Naive B cell (primary cell): ENCODE measurements around the gene RAP1GAP. TPM values are rescaled to one million over a fixed set of nuclear protein-coding genes. Genes with fewer than 3 reads are reported as not detected.

Experiments used
- ATAC-seq, 2 donors: fragments of 150-1000 bp; cut with Tn5 transposase; 2 replicates each; pipeline ENCODE4 v1.10.0; 2021; ENCODE audit warnings: low read depth in 2 of 2, mild to moderate bottlenecking in 2 of 2, moderate library complexity in 2 of 2
- DNase-seq: peaks from one replicate; pipeline ENCODE4 v3.0.0; 2022
- H3K27ac Mint-ChIP-seq, 6 donors: one replicate each; pipeline ENCODE4 v1.8.0; 2020 to 2022; ENCODE audit warnings: mild to moderate bottlenecking in 6 of 6, mixed read lengths in 6 of 6, moderate library complexity in 5 of 6, inconsistent platforms in 2 of 6
- H3K27me3 Mint-ChIP-seq, 3 donors: one replicate each; pipeline ENCODE4 v1.8.0; 2021 to 2022; ENCODE audit warnings: mixed read lengths in 3 of 3, mild to moderate bottlenecking in 1 of 3
- H3K36me3 Mint-ChIP-seq, 2 donors: one replicate each; pipeline ENCODE4 v1.8.0; 2020 to 2022; ENCODE audit warnings: mixed read lengths in 2 of 2, inconsistent platforms in 1 of 2, mild to moderate bottlenecking in 1 of 2
- H3K4me1 Mint-ChIP-seq, 3 donors: one replicate each; pipeline ENCODE4 v1.8.0; 2020 to 2022; ENCODE audit warnings: mixed read lengths in 3 of 3, inconsistent platforms in 1 of 3, mild to moderate bottlenecking in 1 of 3, moderate library complexity in 1 of 3
- H3K4me3 Mint-ChIP-seq, 8 donors: one replicate each; pipeline ENCODE4 v1.8.0; 2020 to 2022; ENCODE audit warnings: mild to moderate bottlenecking in 8 of 8, mixed read lengths in 8 of 8, moderate library complexity in 8 of 8, inconsistent platforms in 2 of 8
- H3K9me3 Mint-ChIP-seq, 7 donors: one replicate each; pipeline ENCODE4 v1.8.0; 2020 to 2022; ENCODE audit warnings: mixed read lengths in 7 of 7, mild to moderate bottlenecking in 5 of 7, inconsistent platforms in 2 of 7, moderate library complexity in 1 of 7
- polyA plus RNA-seq, 6 donors: library from polyadenylated mRNA; unstranded; fragments of 300-500 nt; fragmentation: Illumina TruSeq; gene quantifications; one replicate each; pipeline ENCODE4 v1.2.3, GENCODE V29; 2021; ENCODE audit warnings: low read depth in 6 of 6

RAP1GAP gene
- polyA plus RNA-seq, 6 donors from 2014 or later: not detected

DNA sequence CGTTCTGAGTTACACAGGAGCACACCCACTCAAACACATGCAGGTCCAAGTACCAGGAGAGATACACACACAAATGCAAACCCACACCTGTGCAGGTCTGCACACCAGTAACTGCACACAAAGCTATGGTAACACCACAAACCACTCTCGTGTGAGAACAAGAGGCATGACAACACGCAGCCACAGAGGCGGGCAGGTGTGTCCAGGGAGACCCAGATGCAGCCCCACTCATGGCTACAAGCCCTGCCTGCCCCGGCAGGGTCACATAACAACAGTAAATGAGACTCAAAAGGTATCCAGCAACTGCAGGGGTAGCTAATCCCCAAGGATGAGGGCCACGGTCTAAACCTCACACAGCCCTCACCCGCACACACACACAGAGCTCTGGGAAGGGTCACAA lies 48.1 kb downstream of the RAP1GAP start:
- Mint-ChIP-seq H3K4me1 (peaks cover 4 to 10% (median 6%) of the 10 kb centered on the region in 3 donors), H3K36me3 (no peaks in the 10 kb centered on the region), H3K27me3 (peaks cover 42 to 67% (median 54%) of the 10 kb centered on the region in 3 donors), H3K4me3 (peak overlapping the region in 5 of 8 donors; percentile 31 to 83 (median 68)), H3K27ac (no peak overlapping the region), H3K9me3 (no peaks in the 10 kb centered on the region)
- DNase-seq (no peak), ATAC-seq (no peak)

DNA sequence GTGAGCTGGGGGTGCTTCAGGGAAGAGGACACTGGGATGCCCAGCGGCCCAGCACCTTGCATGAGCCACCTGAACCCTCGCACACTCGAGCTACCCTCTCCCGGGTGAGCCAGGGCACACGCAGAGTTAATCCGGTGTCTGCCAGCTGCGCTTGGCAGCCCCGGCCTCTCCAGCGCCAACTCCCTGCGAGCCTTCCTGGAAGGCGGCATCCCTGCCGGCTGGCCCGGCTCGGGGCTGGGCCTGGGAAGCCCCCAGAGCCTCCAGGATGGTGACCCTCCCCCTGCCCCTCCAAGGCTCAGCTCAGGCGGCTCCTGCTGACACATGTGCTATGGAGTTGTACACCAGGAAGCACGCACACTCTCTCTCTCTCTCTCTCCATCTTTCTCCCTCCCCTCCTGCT lies 48.7 kb downstream of the RAP1GAP start:
- H3K9me3 Mint-ChIP-seq: no peaks in the 10 kb centered on the region
- H3K27ac Mint-ChIP-seq: no peak overlapping the region
- peaks cover 4 to 10% (median 6%) of the 10 kb centered on the region in 3 donors for H3K4me1 Mint-ChIP-seq
- ATAC-seq: no peak
- no peak for DNase-seq
- H3K4me3 Mint-ChIP-seq: no peak overlapping the region
- peaks cover 41 to 67% (median 49%) of the 10 kb centered on the region in 3 donors for H3K27me3 Mint-ChIP-seq
- H3K36me3 Mint-ChIP-seq: no peaks in the 10 kb centered on the region

DNA sequence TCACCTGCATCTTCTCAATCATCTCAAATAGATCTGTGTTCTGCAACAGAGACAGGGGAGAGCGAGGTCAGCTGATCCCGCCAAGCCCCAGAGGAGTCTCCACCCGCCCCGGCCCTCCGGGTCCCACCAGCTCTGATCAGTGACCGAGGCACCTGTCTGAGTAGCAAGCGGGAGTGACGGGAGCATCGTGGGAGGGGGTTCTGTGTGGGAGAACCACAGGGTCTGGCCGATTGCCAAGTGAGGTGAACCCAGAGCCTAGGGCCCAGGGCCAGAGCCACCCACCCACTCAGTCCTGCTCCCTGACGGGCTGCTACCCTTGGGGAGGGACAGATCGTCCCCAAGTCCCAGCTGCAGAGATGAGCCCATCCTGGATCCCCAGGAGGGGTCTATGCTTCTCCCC lies 49.1 kb downstream of the RAP1GAP start:
- peaks cover 4 to 10% (median 6%) of the 10 kb centered on the region in 3 donors for H3K4me1 Mint-ChIP-seq
- no peak overlapping the region for H3K27ac Mint-ChIP-seq
- H3K36me3 Mint-ChIP-seq: no peaks in the 10 kb centered on the region
- H3K4me3 Mint-ChIP-seq: no peak overlapping the region
- peaks cover 37 to 62% (median 49%) of the 10 kb centered on the region in 3 donors for H3K27me3 Mint-ChIP-seq
- ATAC-seq: no peak
- no peaks in the 10 kb centered on the region for H3K9me3 Mint-ChIP-seq
- DNase-seq: no peak

DNA sequence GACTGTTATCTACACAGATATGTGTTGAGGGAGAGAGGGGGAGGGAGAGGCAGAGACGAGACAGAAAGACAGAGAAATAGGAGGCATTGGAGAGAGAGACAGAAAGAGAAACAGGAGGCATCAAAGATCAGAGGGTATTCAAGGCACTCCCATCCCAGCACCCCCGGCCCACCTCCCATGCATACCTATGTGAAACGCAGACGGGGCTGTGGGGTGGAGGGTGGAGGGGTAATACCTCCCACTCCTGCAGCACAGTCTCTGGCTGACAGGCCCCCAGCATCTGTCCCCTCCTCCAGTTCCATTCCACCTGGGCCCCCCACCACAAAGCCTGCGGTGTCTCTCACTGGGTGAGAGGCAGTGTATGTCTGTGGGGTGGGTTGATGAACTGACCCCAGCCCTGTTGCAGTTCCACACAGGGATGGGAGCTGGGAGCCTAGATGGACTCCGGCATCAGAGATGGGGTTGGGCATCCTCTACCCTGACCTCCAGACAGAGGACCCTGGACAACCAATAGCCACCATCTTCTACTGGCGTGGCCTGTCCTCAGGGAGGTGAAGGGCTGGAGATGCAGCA lies 49.7 kb downstream of the RAP1GAP start:
- DNase-seq: no peak
- Mint-ChIP-seq H3K4me1 (peaks cover 4 to 10% (median 6%) of the 10 kb centered on the region in 3 donors), H3K27me3 (peaks cover 37 to 57% (median 49%) of the 10 kb centered on the region in 3 donors), H3K36me3 (no peaks in the 10 kb centered on the region), H3K4me3 (no peak overlapping the region), H3K9me3 (no peaks in the 10 kb centered on the region), H3K27ac (no peak overlapping the region)
- no peak for ATAC-seq

DNA sequence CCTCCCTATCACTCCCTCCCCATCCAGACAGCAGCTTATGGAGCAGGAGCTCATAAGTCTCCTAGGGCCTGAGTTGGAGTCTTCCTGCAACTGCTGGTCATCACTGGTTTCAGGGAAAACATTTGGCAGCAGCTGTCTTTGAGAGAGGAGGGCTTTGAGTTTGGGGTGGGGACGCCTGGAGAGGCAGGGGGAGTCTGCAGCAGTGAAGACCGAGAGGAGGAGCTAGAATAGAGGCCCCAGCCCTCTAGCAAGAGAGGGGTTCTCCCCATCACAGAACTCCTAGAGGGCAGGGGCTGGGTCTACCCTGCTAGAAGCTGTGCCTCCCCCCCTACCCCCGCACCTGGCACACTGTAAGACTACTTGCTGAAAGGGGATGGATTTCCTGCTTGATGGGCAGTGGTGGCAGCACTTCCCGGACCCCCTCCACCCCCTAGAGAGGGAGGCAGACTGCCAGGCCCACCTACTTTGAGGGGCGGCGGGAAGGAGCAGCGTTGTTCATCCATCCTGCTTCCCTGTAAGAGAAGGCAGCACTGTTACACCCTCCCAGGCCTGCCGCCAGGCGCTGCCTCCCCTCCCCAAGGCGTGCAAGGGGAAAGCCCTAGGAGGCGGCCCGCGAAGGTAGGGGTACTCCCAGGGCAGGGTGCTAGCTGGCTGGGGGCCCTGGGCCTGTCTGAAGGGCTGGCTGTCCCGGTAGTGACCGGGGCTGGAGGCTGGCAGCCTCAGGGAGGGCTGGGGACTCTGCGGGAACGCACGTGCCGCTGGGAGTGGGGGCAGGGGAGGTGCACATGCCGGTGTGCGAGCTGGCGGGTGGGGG lies 50.4 kb downstream of the RAP1GAP start:
- no peak overlapping the region for H3K4me3 Mint-ChIP-seq
- H3K36me3 Mint-ChIP-seq: no peaks in the 10 kb centered on the region
- DNase-seq: no peak
- peaks cover 33 to 50% (median 46%) of the 10 kb centered on the region in 3 donors for H3K27me3 Mint-ChIP-seq
- no peak for ATAC-seq
- H3K4me1 Mint-ChIP-seq: peaks cover 4 to 10% (median 6%) of the 10 kb centered on the region in 3 donors
- H3K9me3 Mint-ChIP-seq: no peaks in the 10 kb centered on the region
- H3K27ac Mint-ChIP-seq: no peak overlapping the region

DNA sequence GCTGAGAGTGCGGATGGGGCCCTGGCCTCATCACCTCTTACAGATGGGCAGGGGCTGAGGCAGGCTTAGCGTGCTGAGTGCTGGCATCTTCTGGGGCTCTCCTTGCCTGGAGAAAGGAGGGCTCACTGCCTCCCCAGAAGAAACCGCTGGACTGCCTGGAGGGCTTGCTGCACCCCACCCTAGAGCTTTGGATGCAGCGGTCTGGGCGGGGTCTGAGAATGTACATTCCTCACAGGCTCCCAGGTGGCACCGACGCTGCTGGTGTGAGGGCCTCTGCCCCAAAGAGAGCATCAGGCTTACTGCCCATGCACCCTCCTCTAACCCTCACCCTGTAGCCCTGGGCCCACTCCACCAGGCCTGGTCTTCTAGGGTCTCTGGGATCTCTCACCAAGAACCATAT lies 51.1 kb downstream of the RAP1GAP start:
- Mint-ChIP-seq H3K9me3 (no peaks in the 10 kb centered on the region), H3K4me3 (no peak overlapping the region), H3K4me1 (peaks cover 4 to 10% (median 6%) of the 10 kb centered on the region in 3 donors), H3K36me3 (no peaks in the 10 kb centered on the region), H3K27ac (peak overlapping the region in 1 of 6 donors; percentile 26), H3K27me3 (peaks cover 29 to 43% (median 43%) of the 10 kb centered on the region in 3 donors)
- DNase-seq: no peak
- no peak for ATAC-seq

DNA sequence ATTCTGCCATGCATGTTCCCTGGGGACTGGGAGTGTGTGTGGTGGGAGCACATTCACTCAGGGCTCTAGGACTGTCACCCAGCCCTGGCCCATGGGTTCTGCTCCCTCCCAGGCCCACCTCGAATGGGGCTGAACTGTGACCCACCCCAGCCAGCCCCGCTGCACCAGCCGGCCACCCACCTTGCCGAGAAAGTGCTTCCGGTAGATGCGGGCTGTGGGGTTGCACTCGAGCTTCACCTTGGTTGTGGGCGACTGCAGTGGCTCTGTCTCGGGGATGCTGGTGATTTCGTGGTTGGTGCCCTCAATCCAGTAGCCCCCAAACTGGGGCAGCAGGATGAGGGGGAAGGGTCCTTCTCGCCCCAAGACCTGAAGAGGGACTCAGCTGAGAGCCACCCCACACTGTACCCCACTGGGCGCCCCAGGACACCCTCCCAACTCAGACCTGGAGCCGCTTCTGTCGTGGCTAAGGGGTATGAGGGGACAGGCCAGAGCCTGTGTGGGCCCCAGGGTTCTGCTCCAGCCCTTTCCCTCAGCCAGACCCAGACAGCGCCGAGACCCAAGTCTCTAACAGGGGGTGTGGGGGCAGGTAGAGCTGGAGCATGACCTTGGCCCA lies 51.9 kb downstream of the RAP1GAP start:
- H3K4me3 Mint-ChIP-seq: no peak overlapping the region
- peaks cover 23 to 40% (median 36%) of the 10 kb centered on the region in 3 donors for H3K27me3 Mint-ChIP-seq
- no peak overlapping the region for H3K27ac Mint-ChIP-seq
- DNase-seq: no peak
- no peaks in the 10 kb centered on the region for H3K36me3 Mint-ChIP-seq
- H3K4me1 Mint-ChIP-seq: peaks cover 0 to 6% (median 3%) of the 10 kb centered on the region in 3 donors
- ATAC-seq: no peak
- no peaks in the 10 kb centered on the region for H3K9me3 Mint-ChIP-seq

DNA sequence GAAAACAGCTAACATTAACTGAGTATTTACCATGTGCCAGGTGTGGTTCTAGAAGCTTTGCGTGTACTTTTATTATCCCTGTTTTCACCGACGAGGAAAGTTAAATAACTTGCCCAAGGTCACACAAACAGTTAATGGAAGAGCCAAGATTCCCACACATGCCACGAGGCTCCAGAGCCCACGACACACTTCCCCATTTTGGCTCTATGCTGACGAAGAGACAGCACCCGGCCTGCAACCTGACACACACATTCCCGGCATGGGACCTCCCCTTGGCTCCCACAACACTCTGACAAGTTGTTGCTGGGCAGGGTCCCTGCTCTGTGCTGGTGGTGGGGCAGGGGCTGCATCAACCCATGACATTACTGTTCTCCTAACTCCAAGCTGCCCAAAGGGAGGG lies 52.8 kb downstream of the RAP1GAP start:
- Mint-ChIP-seq H3K36me3 (no peaks in the 10 kb centered on the region), H3K4me1 (peaks cover 0 to 3% (median 1%) of the 10 kb centered on the region in 3 donors), H3K9me3 (no peaks in the 10 kb centered on the region), H3K27me3 (peaks cover 19 to 36% (median 31%) of the 10 kb centered on the region in 3 donors), H3K27ac (no peak overlapping the region), H3K4me3 (no peak overlapping the region)
- ATAC-seq (no peak), DNase-seq (no peak)

DNA sequence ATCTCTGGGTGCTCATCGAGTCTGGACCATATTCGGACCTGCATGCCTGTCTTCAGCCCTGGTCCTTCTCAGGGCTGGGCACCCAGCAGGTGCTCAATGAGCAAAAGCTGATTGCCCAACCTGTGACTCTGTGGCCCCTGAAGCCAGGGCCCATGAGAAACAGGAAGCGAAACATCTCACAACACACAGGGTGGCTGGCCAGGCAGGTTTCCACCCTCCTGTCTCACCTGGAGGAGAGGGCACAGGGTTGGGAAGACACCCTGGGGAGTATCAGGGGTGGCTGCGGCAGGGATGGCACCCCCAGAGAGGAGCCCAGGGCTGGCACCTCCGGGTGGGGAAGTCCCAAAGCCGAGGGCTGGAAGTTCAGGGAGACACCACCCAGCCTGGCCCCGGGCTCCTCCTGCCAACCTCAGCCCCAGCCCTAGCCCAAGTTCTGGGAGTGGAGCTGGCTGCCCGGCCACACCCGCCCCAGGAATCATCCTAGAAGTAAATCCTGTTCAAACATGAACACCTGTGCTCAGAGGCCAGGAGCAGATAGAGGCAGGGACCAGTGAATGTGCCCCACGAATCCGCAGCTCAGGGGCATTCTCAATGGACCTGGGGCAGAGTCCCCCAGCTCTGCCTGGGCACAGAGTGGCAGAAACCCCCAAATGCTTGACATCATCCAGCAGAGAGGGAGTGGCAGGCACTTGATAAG lies 54.6 kb downstream of the RAP1GAP start:
- Mint-ChIP-seq H3K36me3 (no peaks in the 10 kb centered on the region), H3K4me1 (no peaks in the 10 kb centered on the region), H3K4me3 (no peak overlapping the region), H3K27me3 (peaks cover 11 to 21% (median 14%) of the 10 kb centered on the region in 3 donors), H3K27ac (peak overlapping the region in 1 of 6 donors; percentile 74), H3K9me3 (no peaks in the 10 kb centered on the region)
- DNase-seq: no peak
- no peak for ATAC-seq

DNA sequence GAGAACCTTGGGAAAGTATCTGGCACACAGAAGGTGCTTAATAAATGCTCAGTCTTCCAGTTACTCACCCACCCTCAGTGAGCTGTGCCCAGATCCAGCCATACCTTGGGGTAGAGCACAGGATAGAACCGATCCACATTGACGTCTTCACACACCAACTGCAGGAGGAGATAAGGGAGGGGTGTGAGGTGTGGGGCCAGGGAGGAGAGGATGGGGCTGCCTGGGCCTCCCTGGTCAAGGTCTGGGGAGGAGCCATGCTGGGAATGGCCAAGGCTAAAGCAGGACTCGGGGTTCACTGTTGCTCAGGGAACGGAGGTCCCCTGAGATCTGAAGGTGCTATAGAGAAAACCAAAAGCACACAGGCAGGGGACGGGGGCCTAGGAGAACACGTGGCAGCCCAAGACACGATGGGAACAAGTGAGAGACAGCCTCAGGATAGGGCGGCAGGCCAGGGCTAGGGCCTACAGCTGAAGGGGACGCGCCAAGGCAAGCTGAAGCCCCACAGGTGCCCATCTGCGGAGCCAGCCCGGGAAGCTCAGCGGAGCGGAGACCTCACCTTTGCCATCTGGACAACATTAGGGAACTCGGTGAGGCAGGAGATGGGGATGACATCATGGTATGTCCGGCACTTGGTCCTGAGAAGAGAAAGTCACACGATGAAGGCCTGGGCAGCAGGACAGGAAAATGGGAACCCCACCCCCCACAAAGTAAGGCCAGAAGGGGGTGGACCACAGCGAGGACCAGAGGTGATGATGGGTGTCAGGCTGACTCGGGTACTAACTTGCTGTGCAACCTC lies 55.9 kb downstream of the RAP1GAP start:
- Mint-ChIP-seq H3K4me1 (peaks cover 0 to 3% (median 1%) of the 10 kb centered on the region in 3 donors), H3K27me3 (peaks cover 7 to 10% (median 9%) of the 10 kb centered on the region in 3 donors), H3K36me3 (no peaks in the 10 kb centered on the region), H3K27ac (peak overlapping the region in 1 of 6 donors; percentile 20), H3K9me3 (no peaks in the 10 kb centered on the region), H3K4me3 (no peak overlapping the region)
- DNase-seq (no peak), ATAC-seq (no peak)

DNA sequence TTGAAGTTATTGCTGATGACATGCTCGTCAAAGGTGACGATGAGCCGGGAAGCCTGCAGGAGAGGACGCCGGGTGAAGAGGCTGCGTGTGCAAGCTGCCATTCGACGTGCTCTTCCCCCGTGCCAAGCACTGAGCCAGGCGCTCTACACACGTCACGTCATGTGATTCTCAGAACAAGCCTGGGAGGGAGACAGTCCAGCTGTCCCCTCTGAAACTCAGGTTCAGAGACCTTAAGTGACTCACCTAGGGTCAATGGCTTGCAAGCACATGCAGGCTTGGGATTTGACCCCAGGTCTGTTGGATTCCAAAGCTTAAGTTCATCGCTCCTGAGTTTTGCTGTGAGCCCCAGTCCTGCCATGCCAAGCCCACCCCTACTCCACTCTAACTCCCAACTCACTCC lies 57.1 kb downstream of the RAP1GAP start:
- ATAC-seq (no peak), DNase-seq (no peak)
- H3K27me3 Mint-ChIP-seq: peaks cover 11 to 20% (median 19%) of the 10 kb centered on the region in 3 donors
- no peaks in the 10 kb centered on the region for H3K36me3 Mint-ChIP-seq
- H3K9me3 Mint-ChIP-seq: peaks cover 0 to 7% (median 0%) of the 10 kb centered on the region in 7 donors
- peaks cover 12 to 14% (median 12%) of the 10 kb centered on the region in 3 donors for H3K4me1 Mint-ChIP-seq
- H3K27ac Mint-ChIP-seq: no peak overlapping the region
- no peak overlapping the region for H3K4me3 Mint-ChIP-seq

DNA sequence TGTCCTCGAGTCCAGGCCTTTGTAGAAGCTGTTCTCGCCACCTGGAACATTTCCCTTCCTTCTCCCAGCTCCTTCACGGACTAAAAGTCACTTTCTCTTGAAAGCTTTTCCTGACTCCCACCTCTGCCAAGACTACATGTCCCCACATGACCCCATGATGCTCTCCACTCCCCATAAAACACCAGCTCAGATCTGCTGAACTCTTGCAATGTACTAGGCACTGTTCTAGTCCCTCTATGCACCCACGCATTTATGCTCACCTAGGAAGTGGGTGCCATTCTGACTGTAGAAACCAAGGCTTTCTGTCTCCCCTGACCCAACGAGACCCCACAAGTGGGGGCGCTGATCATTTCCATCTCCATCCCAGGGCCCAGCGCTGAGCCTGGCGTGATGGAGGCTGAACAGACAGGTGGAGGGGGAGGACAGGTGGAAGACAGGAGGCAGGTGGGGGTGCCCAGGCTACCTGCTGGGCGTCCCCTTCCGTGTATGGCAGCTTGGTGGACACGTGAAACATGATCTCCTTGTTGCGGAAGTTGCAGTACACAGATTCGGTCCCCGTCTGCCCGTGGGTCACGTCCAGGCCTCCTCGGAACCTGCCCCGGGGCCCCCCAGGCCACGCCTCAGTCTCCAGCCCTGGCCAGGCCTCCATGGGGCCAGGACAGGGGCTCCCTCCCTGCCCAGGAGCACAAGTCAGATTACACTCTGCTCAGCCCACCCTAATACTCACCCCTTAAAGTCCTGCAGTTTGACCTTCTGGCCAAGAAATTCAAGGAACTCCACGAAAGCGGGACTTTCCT lies 58.0 kb downstream of the RAP1GAP start:
- no peak overlapping the region for H3K27ac Mint-ChIP-seq
- peaks cover 9 to 21% (median 20%) of the 10 kb centered on the region in 3 donors for H3K27me3 Mint-ChIP-seq
- H3K4me3 Mint-ChIP-seq: no peak overlapping the region
- no peaks in the 10 kb centered on the region for H3K36me3 Mint-ChIP-seq
- DNase-seq: no peak
- H3K9me3 Mint-ChIP-seq: peaks cover 0 to 7% (median 0%) of the 10 kb centered on the region in 7 donors
- no peak for ATAC-seq
- H3K4me1 Mint-ChIP-seq: peaks cover 12 to 20% (median 12%) of the 10 kb centered on the region in 3 donors
